RCC 7860 (cell line): ENCODE measurements around the gene CLNK.

ENCODE experiments used
- DNase-seq: peaks from one replicate; pipeline ENCODE4 v3.0.0-alpha.2; 2015; ENCODE audit warnings: low spot score
- FAIRE-seq: peaks from 2 replicates; lab custom pipeline; 2012; peaks lifted over from hg19 to GRCh38; lab: Jason Lieb, UNC

Gene CLNK

DNA sequence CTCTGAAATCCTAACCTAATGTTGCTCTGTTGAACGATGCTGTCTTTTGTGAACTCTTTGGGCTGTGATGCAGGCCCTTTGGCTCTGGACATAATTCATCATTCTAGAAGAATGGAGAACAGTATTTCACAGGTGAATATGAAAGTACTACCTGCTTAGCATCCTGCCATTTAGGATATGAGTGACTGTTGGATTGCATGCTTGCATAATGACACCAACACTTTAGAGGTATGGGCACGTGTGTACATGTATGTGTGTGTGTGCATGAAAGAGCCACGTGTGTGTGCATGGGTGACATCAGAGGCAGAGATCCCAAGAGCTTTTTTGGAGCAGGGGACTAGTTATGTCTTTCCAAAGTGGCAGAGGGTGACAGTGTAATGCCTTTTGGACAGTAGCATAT is 157.1 kb downstream of the CLNK start:
- no peak for DNase-seq
- no peak for FAIRE-seq

DNA sequence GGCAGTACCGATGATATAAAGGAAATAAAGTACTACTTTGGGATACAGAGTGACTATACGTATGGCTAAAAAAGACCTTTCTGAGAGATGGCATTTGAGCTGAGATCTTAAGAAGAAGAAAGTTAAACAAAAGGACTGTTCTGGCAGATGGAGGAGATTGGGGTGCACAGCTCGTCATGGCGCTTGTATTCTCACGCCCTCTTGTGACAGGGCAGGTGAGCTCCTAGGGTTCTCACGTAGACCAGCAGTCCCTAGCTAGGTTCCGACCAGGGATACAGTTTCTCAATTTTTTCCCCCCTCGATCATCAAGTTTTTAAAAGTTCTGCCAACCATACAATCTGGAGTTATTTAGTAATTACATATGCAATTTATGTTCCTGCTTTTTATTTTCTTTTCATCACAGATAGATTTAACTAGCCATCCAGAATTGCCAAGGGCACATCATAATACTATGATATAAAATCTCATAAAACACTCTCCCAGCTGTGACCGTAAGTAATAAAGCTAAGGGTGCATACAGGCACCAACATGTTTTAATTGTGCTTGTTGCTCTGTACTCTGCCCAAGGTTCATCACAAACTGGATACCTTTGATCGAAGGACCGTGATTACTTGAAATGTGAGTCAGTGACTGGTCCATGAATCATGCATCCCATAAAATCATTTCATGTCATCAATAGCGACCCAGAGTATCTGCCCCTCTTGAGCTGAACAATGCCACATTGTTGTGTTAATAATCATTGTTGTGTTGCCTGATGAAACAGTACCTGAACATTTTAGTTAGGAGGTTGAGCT is 157.9 kb downstream of the CLNK start:
- no peak for FAIRE-seq

DNA sequence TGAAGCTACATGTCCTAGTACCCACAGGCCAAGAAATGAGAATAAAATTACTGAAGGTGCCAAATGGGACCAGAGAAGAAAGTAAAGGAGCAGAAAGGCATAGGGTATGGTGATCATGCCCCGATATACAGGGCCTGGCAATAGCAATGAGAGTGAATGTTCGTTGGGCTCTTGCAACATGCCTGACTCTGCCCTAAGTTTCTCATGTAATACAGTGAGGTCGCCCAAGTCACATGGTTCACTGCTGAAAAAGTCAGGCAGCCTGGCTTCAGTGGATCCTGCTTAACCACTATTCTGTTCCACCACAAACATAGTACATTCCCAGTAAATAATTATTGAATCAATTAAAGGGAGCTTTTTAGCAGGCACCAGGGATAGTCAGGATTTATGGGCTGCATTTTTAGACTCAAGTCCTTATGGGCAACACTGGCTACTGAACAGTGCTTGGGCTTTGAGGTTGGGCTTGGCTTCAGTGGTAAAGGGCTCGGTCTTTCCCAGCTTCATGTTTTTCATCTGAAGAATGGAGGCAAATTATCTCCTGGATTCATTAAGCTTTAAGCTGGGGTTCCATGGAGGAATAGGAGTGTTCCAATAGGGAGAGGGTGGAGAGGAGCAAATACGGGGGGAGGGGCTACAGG is 160.3 kb downstream of the CLNK start:
- no peak for FAIRE-seq
- DNase-seq, result no peak

More for the DNA sequence above, 157.9 kb downstream of the CLNK start:
- DNase-seq, result no peak

DNA sequence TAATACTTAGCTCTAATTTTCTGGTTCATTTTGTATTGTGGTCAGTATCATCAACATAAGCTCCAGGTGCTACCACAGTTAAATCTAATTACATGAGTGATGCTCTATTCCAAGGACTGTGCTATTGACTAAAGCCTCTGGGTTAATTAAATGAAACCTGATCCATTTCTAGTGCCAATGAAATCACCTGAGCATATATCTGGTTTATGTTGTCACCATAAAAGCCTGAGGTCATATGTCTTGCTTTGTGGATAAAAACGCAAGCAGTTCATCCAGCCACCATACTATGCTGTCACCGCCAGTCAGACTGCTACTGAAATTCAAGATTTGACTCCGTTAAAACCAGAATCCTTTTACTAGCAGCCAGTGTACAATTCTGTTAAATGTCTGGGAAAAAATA is 163.1 kb downstream of the CLNK start:
- FAIRE-seq, result no peak

DNA sequence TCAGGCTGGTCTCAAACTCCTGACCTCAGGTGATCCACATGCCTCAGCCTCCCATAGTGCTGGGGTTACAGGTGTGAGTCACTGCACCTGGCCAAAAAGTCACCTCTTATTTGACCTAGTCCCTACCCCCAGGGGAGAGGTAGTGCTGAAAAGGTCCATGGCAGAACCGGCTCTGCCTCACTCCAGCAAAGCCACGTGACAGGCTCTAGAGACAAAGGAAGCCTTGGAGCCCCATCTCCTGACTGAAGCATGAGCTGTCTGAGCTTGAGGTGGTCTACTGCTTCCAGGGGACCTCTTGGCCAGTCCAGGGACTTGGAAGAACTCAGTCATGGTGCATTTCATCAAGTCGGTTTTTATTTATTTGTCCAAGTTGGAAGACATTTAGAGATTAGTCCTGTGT is 174.8 kb downstream of the CLNK start:
- no peak for FAIRE-seq
- no peak for DNase-seq

More for the DNA sequence above, 163.1 kb downstream of the CLNK start:
- DNase-seq, result no peak

DNA sequence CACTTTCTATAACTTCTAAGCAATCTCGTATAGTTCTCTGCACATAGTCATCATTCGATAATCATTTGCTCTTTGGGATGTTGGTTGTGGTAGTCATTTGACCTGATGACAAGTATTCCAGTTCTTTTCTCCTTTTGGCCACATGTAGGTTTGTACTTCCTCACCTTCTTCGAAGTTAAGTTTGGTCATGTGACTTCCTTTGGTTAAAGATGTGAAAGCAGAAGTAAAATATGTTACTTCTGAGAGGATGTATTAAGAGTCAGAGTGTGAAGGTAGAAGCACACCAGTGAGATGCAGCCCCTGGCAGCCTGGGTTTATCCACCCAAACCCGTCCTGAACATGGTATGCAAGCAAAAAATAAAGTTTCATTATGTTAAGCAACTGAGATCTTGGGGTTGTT is 178.5 kb downstream of the CLNK start:
- no peak for FAIRE-seq
- DNase-seq, result no peak

DNA sequence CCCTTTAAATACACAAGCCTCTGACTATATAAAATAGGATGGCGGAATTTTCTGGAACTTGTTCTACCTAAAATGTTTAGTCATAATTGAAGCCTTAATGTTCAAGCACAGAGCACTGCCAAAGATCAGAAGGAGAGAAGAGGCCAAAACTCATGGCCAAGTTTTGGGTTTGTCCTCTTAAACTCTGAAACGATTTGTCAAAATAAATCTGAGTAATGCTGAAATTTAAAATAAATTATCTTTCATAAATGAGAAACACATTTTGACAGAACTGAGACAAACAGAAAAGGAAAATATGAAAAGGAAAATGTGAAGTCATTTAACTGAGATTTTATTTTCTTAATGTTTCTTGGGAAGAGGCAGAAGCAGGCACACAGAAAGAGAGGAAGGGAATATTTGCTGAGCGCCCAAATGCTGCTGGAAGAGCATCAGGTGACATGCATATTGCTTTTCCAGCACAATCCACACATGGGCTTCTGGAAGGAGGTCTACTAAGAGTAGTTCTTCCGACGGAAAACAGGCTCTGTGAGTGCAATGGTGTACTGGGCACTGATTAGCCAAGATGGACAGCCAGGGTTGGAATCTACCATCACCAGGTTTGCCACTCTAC is 179.9 kb downstream of the CLNK start:
- FAIRE-seq (no peak), DNase-seq (no peak)

DNA sequence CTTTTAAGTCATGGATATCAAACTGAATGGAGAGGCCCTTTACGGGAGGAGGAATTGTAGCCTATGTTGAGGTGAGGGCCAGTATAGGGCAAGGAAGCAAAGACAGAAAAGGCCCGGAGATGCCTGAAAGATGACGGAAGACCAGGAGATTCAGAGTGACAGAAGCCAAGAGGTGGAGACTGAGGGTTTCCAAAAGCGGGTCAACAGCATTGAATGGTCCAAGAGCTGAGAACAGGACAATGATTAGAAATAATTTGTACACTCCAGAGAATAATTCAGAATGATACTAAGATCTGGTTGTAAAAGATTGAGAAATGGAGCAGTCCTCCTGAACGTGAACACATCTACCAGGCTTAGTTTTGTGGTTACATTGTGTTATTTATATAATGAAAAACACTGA is 181.9 kb downstream of the CLNK start:
- FAIRE-seq, result no peak
- no peak for DNase-seq

DNA sequence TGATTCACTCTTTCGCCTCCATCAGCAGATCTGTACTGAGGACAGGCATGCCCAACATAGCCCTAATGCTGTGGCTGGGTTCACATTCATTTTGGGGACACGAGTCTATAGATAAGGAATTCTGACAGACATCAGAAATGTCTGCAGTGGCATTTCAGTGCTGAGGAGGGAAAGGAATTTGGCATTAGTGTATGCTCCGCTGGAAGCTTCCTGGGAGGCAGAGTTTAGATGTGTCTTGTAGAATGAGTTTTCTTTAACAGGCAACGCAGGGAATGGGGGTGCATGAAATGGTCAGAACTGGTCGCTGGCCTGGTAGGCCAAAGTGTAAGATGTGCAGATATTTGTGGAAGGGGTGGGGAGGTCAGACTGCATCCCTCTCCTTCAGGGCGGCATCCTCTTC is 183.8 kb downstream of the CLNK start:
- FAIRE-seq, result no peak
- no peak for DNase-seq

DNA sequence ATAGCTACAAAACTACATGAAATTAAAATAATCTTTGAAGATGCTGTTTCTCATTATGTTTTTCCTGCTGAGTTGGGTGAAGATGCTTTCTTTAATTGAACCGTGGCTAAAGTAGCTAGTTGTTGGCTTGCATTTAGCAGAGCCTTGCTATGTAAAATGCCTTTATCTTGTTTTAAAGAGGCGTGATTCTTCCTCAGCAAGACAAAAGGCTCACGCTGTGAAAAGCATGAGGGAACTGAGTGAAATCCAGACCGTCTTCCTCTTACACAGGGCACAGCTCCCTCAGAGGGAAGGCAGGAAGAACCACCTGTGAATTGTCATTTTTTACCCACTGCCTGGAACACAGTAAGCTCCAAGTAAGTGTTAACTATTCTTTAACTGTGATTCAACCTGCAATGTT is 188.4 kb downstream of the CLNK start:
- DNase-seq (no peak), FAIRE-seq (no peak)

DNA sequence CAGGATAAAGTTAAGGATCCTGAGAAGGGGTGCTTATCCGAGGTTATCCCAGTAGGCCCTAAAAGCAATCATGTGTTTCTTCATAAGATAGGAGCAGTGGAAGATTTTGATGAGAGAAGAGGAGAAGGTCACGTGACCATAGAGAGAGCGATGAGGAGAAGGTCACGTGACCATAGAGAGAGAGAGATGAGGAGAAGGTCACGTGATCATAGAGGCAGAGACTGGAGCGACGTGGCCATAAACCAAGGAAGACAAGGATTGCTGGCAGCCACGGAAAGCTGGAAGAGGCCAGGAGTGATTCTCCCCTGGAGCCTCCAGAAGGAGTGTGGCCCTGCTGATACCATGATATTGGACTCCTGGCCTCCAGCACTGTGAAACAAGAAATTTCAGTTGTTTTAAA is 188.9 kb downstream of the CLNK start:
- no peak for FAIRE-seq
- no peak for DNase-seq

DNA sequence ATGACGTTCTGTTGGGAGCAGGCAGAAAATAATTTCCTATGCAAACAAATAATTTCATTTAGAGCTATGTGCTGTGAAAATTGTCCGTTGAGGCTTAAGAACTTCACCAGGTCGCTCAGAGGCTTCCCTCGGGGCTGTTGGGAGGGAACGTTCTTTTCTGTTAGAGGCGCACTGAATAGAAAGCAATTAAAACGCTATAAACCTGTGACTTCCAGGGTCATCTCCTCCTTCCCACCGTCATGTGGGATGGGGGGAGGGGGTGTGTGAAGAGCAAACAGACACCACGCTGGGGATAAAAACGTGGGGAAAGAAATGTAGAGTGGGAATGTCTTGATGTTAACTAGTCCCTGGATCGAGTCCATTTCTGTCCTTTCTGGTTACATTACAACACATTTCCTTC is 192.1 kb downstream of the CLNK start:
- DNase-seq, result no peak
- FAIRE-seq, result no peak

DNA sequence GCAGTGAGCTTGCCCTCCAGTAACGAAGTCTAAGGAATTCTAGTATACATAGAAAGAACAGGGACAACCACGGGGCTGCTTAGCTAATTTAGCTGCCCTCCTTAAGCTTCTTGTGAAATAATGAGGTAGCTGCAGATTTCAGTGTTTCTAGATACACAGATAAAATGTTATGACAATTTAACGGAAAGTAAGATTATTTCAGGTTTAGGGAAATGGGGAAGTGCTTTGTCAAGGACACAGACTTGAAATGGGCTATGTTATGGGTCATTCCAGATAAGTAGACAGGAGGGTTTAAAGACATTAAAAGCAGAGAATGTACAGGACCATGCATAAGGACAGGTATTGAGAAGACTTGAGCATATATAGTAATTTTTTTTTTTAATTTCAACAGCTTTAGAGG is 193.2 kb downstream of the CLNK start:
- no peak for FAIRE-seq
- no peak for DNase-seq

DNA sequence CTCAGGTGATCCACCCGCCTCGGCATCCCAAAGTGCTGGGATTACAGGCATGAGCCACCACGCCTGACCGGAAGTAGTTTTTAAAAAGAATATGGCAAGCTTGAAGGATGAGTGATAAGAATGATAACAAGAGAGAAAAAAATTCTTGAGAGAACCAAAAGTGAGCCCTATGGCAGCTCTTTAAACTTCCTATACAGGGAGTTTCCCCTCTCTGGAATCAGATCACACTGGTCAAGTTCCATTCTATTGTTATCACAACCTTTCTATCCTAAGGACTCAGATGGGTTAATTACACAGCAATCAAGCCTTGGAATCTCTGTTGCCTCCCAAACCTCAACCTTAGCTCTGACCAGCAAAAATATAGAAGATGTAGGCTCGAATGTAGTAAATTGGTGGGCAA is 193.6 kb downstream of the CLNK start:
- DNase-seq (no peak), FAIRE-seq (no peak)

DNA sequence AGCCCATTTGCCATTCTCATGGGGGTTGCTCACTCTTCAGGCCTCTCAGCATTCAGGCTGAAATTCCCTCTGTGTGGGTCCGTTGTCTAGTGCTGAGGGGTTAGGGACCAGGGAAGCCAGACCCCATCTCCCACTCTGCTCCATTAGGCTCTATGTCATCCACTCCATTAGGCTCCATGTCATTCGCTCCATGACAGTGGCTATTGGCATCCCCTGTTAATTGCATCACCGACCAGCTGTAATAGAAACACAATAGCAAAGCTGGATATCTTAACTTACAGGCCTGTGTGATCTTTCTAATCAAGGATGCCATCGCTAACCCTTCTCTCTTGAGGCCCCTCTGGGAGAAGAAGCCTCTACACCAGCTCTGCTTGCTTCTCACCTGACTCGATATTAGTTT is 201.7 kb downstream of the CLNK start:
- DNase-seq (no peak), FAIRE-seq (no peak)

DNA sequence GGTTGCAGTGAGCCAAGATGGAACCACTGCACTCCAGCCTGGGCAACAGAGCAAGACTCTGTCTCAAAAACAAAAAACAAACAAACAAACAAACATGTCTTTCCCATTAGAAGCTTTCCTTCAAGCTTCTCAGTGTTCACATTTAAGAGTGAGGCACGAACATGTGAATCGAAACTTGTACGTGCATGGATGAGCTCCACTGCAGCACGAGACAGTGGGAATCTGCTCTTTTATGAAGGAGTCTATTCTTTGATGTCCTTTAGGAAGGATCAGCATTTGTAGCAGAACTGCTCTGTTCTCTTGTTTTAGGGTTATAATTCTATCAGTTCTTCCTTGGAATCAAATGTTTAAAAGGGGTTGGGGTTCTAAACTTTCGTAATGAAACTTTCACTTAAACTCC is 204.0 kb downstream of the CLNK start:
- DNase-seq (no peak), FAIRE-seq (no peak)

DNA sequence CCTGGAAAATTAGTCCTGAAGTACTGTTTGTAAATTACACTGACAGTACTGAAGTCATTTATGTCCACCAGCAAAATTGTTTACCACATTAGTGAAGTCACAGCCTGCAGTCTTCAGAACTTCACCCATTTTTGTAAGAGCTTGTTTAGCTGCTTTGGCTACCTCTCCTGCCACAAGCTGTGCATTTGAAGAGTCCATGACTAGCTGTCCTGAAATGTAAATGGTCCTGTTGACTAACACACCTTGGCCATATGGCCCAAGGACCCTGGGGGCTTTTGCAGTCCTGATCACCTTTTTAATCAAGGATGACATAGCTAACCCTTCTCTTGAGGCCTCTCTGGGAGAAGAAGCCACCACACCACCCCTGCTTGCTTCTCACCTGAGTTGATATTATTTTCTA is 205.9 kb downstream of the CLNK start:
- DNase-seq (no peak), FAIRE-seq (no peak)

DNA sequence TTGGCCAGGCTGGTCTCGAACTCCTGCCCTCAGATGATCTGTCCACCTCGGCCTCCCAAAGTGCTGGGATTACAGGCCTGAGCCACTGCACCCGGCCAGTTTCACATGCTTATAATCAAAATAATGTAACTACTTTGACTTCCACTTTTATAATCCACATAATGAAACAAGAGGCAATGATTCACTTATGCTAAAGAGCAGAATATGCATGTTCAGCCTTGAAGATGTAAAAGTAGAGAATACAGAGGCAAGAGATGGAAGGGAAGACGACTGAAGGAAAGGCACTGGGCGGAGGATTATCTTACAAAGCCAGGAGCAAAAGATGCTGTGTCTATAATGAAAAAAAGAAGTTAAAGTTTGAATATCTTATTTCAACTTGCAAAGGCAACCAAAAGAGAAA is 214.1 kb downstream of the CLNK start:
- no peak for FAIRE-seq
- no peak for DNase-seq

DNA sequence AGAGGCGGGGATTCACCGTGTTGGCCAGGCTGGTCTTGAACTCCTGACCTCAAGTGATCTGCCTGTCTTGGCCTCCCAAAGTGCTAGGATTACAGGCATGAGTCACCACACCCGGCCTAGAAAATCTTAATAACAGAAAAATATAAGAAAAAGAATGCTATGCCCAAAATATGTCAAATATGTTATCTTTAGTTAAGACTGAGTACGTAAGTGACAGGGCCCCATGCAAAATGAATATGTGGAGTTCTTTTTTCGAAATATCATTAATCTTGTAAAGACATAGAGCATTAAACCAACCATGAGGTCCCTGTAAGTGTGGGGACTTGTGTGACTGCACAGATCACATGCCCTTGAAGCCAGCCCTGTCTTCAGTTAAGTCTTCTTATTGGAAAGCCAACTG is 218.4 kb downstream of the CLNK start:
- FAIRE-seq, result no peak

DNA sequence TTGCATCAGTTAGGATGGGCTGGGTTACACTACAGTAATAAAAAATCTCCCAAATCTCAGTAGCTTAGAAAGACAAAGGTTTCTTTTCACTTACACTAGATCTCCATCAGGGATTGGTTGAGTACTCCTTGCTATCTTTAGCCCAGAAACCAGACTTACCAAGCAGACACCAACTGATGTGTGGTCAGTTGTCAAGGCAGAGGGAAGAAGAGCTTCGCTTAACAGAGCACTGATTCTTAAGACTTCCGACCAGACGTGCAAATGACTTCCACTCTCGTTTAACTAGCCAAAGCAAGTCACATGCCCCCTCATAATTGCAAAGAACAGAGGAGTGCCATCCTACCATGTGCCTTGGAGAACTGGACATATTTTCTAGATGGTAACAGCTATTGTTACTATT is 221.7 kb downstream of the CLNK start:
- no peak for FAIRE-seq

More for the DNA sequence above, 218.4 kb downstream of the CLNK start:
- DNase-seq, result no peak

DNA sequence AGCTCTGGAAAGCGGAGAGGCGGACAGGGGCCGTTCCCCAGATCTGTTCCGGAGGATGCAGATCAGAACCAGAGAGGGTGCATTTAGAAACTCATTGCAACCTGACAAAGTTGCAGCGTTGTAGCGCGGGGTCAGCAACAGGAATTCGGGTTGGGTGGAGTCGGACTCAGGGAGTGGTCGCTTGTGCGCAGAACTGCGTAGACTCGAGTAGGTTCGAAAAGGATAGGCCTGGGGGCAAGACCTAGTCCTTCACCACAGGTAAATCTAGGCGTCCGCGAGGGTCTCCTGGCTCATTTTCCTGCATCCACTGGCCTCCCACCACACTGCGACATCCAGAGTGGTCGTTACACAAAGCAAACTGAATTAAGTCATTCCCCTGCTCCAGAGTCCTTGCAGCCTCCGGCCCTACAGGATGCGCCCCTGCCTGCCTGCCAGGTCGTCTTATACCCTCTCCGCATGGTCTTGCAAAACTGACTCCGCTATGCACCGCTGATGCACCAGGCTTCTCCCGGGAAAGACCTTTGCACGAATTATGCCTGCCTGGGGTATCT is 222.6 kb downstream of the CLNK start:
- DNase-seq (no peak), FAIRE-seq (no peak)

More for the DNA sequence above, 221.7 kb downstream of the CLNK start:
- DNase-seq, result no peak
